MCF 10A (cell line): ENCODE measurements around the gene HMOX1. TPM values are rescaled to one million over a fixed set of nuclear protein-coding genes. Genes with fewer than 3 reads are reported as not detected.
"Not testable (repeated sequence)": the region's sequence is repeated elsewhere in the genome, so short reads cannot be mapped to it uniquely, and the experiment has no call there.

ENCODE experiments used
- BruUV-seq: library from RNA; stranded (reverse); fragments of 400-500 nt; replicated peaks from 2 replicates; lab custom pipeline; 2021; lab: Mats Ljungman, UMichigan
- CTCF ChIA-PET: fragments of 300-600 bp; sonication (Branson Sonifier 250); formaldehyde crosslinking; extraction: SDS; loops from one replicate; lab custom pipeline; 2021; ENCODE audit warnings: antibody characterized with exemption, inconsistent platforms; lab: Yijun Ruan, JAX
- POLR2A ChIA-PET: fragments of 300-600, 350-650 bp; sonication (Branson Sonifier 250); formaldehyde crosslinking; extraction: SDS; loops from one replicate; lab custom pipeline; 2020; ENCODE audit warnings: antibody characterized with exemption, inconsistent platforms; lab: Yijun Ruan, JAX
- DNase-seq: peaks from one replicate; pipeline ENCODE4 v3.0.0-alpha.2; 2018; ENCODE audit not compliant: unreplicated experiment
- H3K27ac Mint-ChIP-seq: one replicate; pipeline ENCODE4 v1.8.0; 2022; ENCODE audit warnings: mild to moderate bottlenecking, low read depth, mixed read lengths; ENCODE audit not compliant: unreplicated experiment
- H3K27me3 Mint-ChIP-seq: one replicate; pipeline ENCODE4 v1.8.0; 2022; ENCODE audit warnings: mixed read lengths; ENCODE audit not compliant: insufficient read depth, unreplicated experiment
- H3K36me3 Mint-ChIP-seq: one replicate; pipeline ENCODE4 v1.8.0; 2022; ENCODE audit warnings: mild to moderate bottlenecking, moderate library complexity, mixed read lengths; ENCODE audit not compliant: insufficient read depth, unreplicated experiment
- H3K4me1 Mint-ChIP-seq: one replicate; pipeline ENCODE4 v1.8.0; 2022; ENCODE audit warnings: mixed read lengths; ENCODE audit not compliant: insufficient read depth, unreplicated experiment
- H3K4me3 Mint-ChIP-seq: one replicate; pipeline ENCODE4 v1.8.0; 2022; ENCODE audit warnings: mild to moderate bottlenecking, moderate library complexity, mixed read lengths; ENCODE audit not compliant: unreplicated experiment
- H3K9me3 Mint-ChIP-seq: one replicate; pipeline ENCODE4 v1.8.0; 2022; ENCODE audit warnings: mixed read lengths; ENCODE audit not compliant: unreplicated experiment
- CTCF ChIP-seq: fragments of 200-600 bp; IDR thresholded peaks from one replicate; pipeline ENCODE4 v1.8.0; 2022; ENCODE audit warnings: antibody characterized with exemption, mild to moderate bottlenecking; ENCODE audit not compliant: unreplicated experiment
- intact Hi-C: fragments of 100-400 bp; cut with micrococcal nuclease; formaldehyde crosslinking; loops from 2 replicates; pipeline ENCODE4 v1.14.1; 2022
- total RNA-seq: library from RNA; stranded (reverse); gene quantifications from 2 replicates; pipeline ENCODE4 v1.2.3, GENCODE V29; 2022

The HMOX1 gene
- total RNA-seq, 1 experiment from 2014 or later: 1.9 TPM

- DNase-seq: no peak
- no peak overlapping the region for H3K4me3 Mint-ChIP-seq
- TF ChIP-seq CTCF: no peak
- POLR2A ChIA-PET: no interaction called here
- CTCF ChIA-PET: interaction anchor here (0.6 kb wide), 2 partner anchors 26 to 28 kb away, joined by 3 to 5 read pairs; no protein-coding TSS in a partner anchor
- H3K27me3 Mint-ChIP-seq: no peaks in the 10 kb centered on the region
- H3K9me3 Mint-ChIP-seq: no peaks in the 10 kb centered on the region
- peaks cover 8% of the 10 kb centered on the region for H3K4me1 Mint-ChIP-seq
- intact Hi-C loops: no loop called here
- BruUV-seq: no TSS peak
- no peak overlapping the region for H3K27ac Mint-ChIP-seq
- H3K36me3 Mint-ChIP-seq: no peaks in the 10 kb centered on the region
Observed at GRCh38 chr22:35361001-35361558, 19.8 kb upstream of the HMOX1 start.

- Mint-ChIP-seq H3K36me3 (no peaks in the 10 kb centered on the region), H3K27ac (no peak overlapping the region), H3K9me3 (no peaks in the 10 kb centered on the region), H3K4me1 (peaks cover 6% of the 10 kb centered on the region), H3K27me3 (no peaks in the 10 kb centered on the region), H3K4me3 (no peak overlapping the region)
- DNase-seq: no peak
- intact Hi-C loops: no loop called here
- BruUV-seq: no TSS peak
- ChIA-PET POLR2A (interaction anchor here (0.8 kb wide), 1 partner anchor 12 kb away, joined by 4 read pairs; no protein-coding TSS in a partner anchor), CTCF (interaction anchor here (0.8 kb wide), 1 partner anchor 878 kb away, joined by 3 read pairs; no protein-coding TSS in a partner anchor)
- no peak for TF ChIP-seq CTCF
Observed at GRCh38 chr22:35363566-35364086, 17.3 kb upstream of the HMOX1 start.

DNA sequence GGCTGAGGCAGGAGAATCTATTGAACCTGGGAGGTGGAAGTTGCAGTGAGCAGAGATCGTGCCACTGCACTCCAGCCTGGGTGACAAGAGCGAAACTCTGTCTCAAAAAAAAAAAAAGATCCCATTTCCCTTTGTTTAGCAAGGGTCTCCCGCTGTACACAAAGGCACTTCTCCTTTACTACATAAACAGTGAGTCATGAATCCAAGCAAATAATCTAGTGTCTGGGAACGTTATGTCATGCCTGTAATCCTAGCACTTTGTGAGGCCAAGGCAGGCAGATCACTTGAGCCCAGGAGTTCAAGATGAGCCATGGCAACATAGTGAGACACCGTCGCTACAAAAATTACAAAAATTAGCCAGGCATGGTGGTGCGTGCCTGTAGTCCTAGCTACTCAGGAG, 16.7 kb upstream of the HMOX1 start:
- H3K4me3 Mint-ChIP-seq, H3K36me3 Mint-ChIP-seq, H3K27me3 Mint-ChIP-seq, H3K27ac Mint-ChIP-seq, H3K9me3 Mint-ChIP-seq, BruUV-seq, H3K4me1 Mint-ChIP-seq, intact Hi-C loops: not testable (repeated sequence)
- peak; percentile 61 for DNase-seq
- ChIA-PET POLR2A (interaction anchor here (0.8 kb wide), 1 partner anchor 13 kb away, joined by 4 read pairs; no protein-coding TSS in a partner anchor), CTCF (interaction anchor here (1.3 kb wide), 1 partner anchor 16 kb away, joined by 3 read pairs; no protein-coding TSS in a partner anchor)

DNA sequence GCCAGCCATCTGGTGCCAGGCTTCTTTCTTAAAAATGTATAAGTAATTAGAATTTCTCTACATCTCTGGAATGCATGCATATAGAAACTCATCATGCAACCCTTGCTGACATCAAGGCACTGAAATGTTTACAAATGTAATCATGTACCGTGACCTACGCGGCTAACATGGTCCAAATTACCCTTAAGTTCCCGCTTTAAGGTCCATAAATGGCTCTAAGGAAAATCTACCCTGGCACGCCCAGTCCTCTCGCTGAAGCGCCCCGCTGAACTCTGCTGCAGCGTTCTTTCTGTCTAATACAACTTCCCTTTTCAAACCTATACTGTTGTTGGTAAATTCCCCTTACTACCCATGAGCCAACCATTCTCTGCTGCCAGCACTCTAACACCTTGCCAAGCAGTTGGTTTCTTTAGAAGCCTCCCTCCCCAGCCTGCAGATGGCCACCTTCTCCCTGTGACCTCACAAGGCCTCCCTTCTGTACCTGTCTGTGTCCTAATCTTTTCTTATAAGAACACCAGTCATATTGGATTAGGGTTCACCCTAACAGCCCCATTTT, 13.5 kb upstream of the HMOX1 start:
- BruUV-seq: no TSS peak
- H3K27ac Mint-ChIP-seq: no peak overlapping the region
- no peaks in the 10 kb centered on the region for H3K27me3 Mint-ChIP-seq
- no peak for TF ChIP-seq CTCF
- H3K9me3 Mint-ChIP-seq: no peaks in the 10 kb centered on the region
- POLR2A ChIA-PET: interaction anchor here (1.1 kb wide), 1 partner anchor 8 kb away, joined by 3 read pairs; no protein-coding TSS in a partner anchor
- CTCF ChIA-PET: no interaction called here
- H3K4me1 Mint-ChIP-seq: peaks cover 11% of the 10 kb centered on the region
- no peak for DNase-seq
- intact Hi-C loops: no loop called here
- H3K4me3 Mint-ChIP-seq: no peak overlapping the region
- peaks cover 9% of the 10 kb centered on the region for H3K36me3 Mint-ChIP-seq
